HEK293T (cell line): ENCODE measurements around the gene GFM2.

Source experiments
- ARNT ChIP-seq: fragments of 450-650 bp; IDR thresholded peaks from 2 replicates; pipeline ENCODE4 v1.6.1; 2017; ENCODE audit warnings: mild to moderate bottlenecking
- BHLHE40 ChIP-seq: fragments of 450-650 bp; IDR thresholded peaks from 2 replicates; pipeline ENCODE4 v1.6.1; 2016; ENCODE audit warnings: mild to moderate bottlenecking, moderate library complexity, borderline replicate concordance
- CTBP1 ChIP-seq: fragments of 450-650 bp; IDR thresholded peaks from 2 replicates; pipeline ENCODE4 v1.6.1; 2016; ENCODE audit warnings: borderline replicate concordance
- FOXA1 ChIP-seq: fragments of 450-650 bp; IDR thresholded peaks from 2 replicates; pipeline ENCODE4 v1.6.1; 2016; ENCODE audit warnings: mild to moderate bottlenecking
- HDGF ChIP-seq: fragments of 450-650 bp; IDR thresholded peaks from 2 replicates; pipeline ENCODE4 v1.6.1; 2017; ENCODE audit warnings: antibody characterized with exemption, borderline replicate concordance
- LEF1 ChIP-seq: fragments of 450-650 bp; IDR thresholded peaks from 2 replicates; pipeline ENCODE4 v1.6.1; 2017; ENCODE audit warnings: mild to moderate bottlenecking, borderline replicate concordance
- NFRKB ChIP-seq: fragments of 450-650 bp; IDR thresholded peaks from 2 replicates; pipeline ENCODE4 v1.6.1; 2016; ENCODE audit warnings: mild to moderate bottlenecking, moderate library complexity
- SP1 ChIP-seq: fragments of 450-650 bp; IDR thresholded peaks from 2 replicates; pipeline ENCODE4 v1.6.1; 2017
- SUZ12 ChIP-seq: fragments of 450-650 bp; IDR thresholded peaks from 2 replicates; pipeline ENCODE4 v1.6.1; 2016; ENCODE audit warnings: mild to moderate bottlenecking
- TARDBP ChIP-seq: fragments of 450-650 bp; IDR thresholded peaks from 2 replicates; pipeline ENCODE4 v1.6.1; 2016

DNA sequence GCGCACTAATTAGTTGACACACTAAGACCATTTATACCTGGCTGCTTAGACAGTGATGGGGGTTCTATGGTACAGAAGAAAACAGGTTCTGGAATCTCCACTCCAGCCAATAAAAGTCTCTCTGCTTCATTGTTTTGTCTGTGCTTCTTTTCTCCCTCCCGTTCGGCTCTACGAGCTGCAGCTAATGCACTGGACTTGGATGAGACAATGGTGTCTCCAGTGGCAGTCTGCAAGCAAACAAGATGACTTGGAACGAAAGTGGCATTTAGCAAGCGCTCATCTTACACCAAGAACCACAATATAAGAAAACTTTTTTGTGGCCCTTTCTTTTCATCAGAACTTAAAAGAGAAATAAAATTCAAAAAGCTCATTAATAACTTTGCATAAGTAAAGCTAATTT is 30.2 kb downstream of the GFM2 start:
- no peak for TF ChIP-seq SP1
- no peak for TF ChIP-seq SUZ12
- no peak for TF ChIP-seq NFRKB
- TF ChIP-seq LEF1, result no peak
- no peak for TF ChIP-seq BHLHE40
- TF ChIP-seq CTBP1, result no peak
- no peak for TF ChIP-seq FOXA1
- TF ChIP-seq HDGF, result no peak
- no peak for TF ChIP-seq TARDBP
- no peak for TF ChIP-seq ARNT
